GM12878 (cell line): ENCODE results near the gene ACSS1. TPM values are rescaled to one million over a fixed set of nuclear protein-coding genes. Genes with fewer than 3 reads are reported as not detected.
A peak's percentile ranks its signal among the peaks of the same experiment; 100 is the strongest.

Experiments used
- ATAC-seq: fragments of 200-7000 bp; cut with Tn5 transposase; 3 replicates; pipeline ENCODE4 v1.9.1; 2020; ENCODE audit warnings: mild to moderate bottlenecking, moderate library complexity
- BruUV-seq: library from RNA; stranded (reverse); fragments of 400-500 nt; replicated peaks from 2 replicates; lab custom pipeline; 2021; lab: Mats Ljungman, UMichigan
- CTCF ChIA-PET: fragments of 300-600 bp; sonication (Branson Sonifier 250); formaldehyde crosslinking; extraction: SDS; loops from one replicate; lab custom pipeline; 2021; ENCODE audit warnings: inconsistent platforms; lab: Yijun Ruan, JAX
- POLR2A ChIA-PET: fragments of 350-600 bp; formaldehyde crosslinking; extraction: SDS; loops from one replicate; lab custom pipeline; 2021; ENCODE audit warnings: inconsistent platforms; lab: Charles Lee
- RAD21 ChIA-PET: fragments of 300-600 bp; sonication (Branson Sonifier 250); formaldehyde crosslinking; loops from one replicate; lab custom pipeline; 2023; ENCODE audit warnings: antibody characterized with exemption; ENCODE audit not compliant: unreplicated experiment; lab: Charles Lee
- SMC1A ChIA-PET: fragments of 300-600 bp; sonication (Branson Sonifier 250); formaldehyde crosslinking; loops from one replicate; lab custom pipeline; 2023; ENCODE audit not compliant: unreplicated experiment, uncharacterized antibody; lab: Charles Lee
- DNase-seq: peaks from one replicate; pipeline ENCODE4 v3.0.0-alpha.2; 2011; ENCODE audit warnings: low read depth, low spot score
- FAIRE-seq: peaks from 3 replicates; lab custom pipeline; 2011; peaks lifted over from hg19 to GRCh38; lab: Jason Lieb, UNC
- H2AFZ ChIP-seq: 2 replicates; pipeline ENCODE4 v1.6.0; 2011; ENCODE audit warnings: low read depth, low read length, control low read depth; ENCODE audit not compliant: control insufficient read depth
- H3K27ac ChIP-seq: 2 replicates; pipeline ENCODE4 v1.5.1; 2011; ENCODE audit warnings: control low read depth; ENCODE audit not compliant: control insufficient read depth, insufficient read depth
- H3K27me3 ChIP-seq, 2 experiments: replicated peaks in 1 of 2; 2 replicates each; pipeline versions ENCODE4 v1.6.0 to v1.6.1; 2011; ENCODE audit warnings: low read length in 1 of 2; ENCODE audit not compliant: control insufficient read depth in 2 of 2, insufficient read depth in 2 of 2
- H3K36me3 ChIP-seq, 2 experiments: 2 replicates each; pipeline ENCODE4 v1.5.1; 2011; ENCODE audit warnings: low read length in 1 of 2; ENCODE audit not compliant: control insufficient read depth in 2 of 2, insufficient read depth in 2 of 2
- H3K4me1 ChIP-seq: 2 replicates; pipeline ENCODE4 v1.6.1; 2011; ENCODE audit warnings: mild to moderate bottlenecking, low read length, moderate library complexity, mixed read lengths; ENCODE audit not compliant: control insufficient read depth, insufficient read depth
- H3K4me2 ChIP-seq: 2 replicates; pipeline ENCODE4 v1.6.0; 2011; ENCODE audit warnings: control low read depth; ENCODE audit not compliant: control insufficient read depth, insufficient read depth
- H3K4me3 ChIP-seq: fragments of 200-600 bp; sonication (generic); 2 replicates; pipeline ENCODE4 v1.5.1; 2016
- H3K79me2 ChIP-seq: 2 replicates; pipeline ENCODE4 v1.6.0; 2011; ENCODE audit warnings: low read length; ENCODE audit not compliant: control insufficient read depth, insufficient read depth
- H3K9ac ChIP-seq: 2 replicates; pipeline ENCODE4 v1.8.0; 2011; ENCODE audit warnings: low read length, control low read depth, mixed read lengths; ENCODE audit not compliant: control insufficient read depth, insufficient read depth
- H3K9me3 ChIP-seq: replicated peaks from 3 replicates; pipeline ENCODE4 v1.5.1; 2011; ENCODE audit warnings: mild to moderate bottlenecking, low read length; ENCODE audit not compliant: control insufficient read depth, insufficient read depth
- H4K20me1 ChIP-seq: 2 replicates; pipeline ENCODE4 v1.6.0; 2011; ENCODE audit not compliant: control insufficient read depth, insufficient read depth
- BCL3 ChIP-seq: IDR thresholded peaks from 2 replicates; pipeline ENCODE4 v1.6.1; 2011; ENCODE audit warnings: borderline replicate concordance, low read depth, mild to moderate bottlenecking, moderate library complexity, low read length; ENCODE audit not compliant: insufficient read depth, poor library complexity, severe bottlenecking
- HDGF ChIP-seq: fragments of 450-650 bp; IDR thresholded peaks from 2 replicates; pipeline ENCODE4 v1.6.1; 2016; ENCODE audit warnings: antibody characterized with exemption
- HSF1 ChIP-seq: fragments of 150-350 bp; IDR thresholded peaks from 2 replicates; pipeline ENCODE4 v1.6.1; 2014; ENCODE audit warnings: mild to moderate bottlenecking, low read depth, low read length
- NKRF ChIP-seq: fragments of 450-650 bp; conservative IDR thresholded peaks from 2 replicates; pipeline ENCODE4 v1.6.1; 2017; ENCODE audit warnings: mild to moderate bottlenecking, moderate library complexity
- PBX3 ChIP-seq: IDR thresholded peaks from 2 replicates; pipeline ENCODE4 v1.6.1; 2011; ENCODE audit warnings: mild to moderate bottlenecking, low read depth, low read length, moderate library complexity; ENCODE audit not compliant: insufficient replicate concordance
- POLR2AphosphoS5 ChIP-seq: IDR thresholded peaks from 2 replicates; pipeline ENCODE4 v1.6.1; 2011; ENCODE audit warnings: mild to moderate bottlenecking, low read length, inconsistent platforms
- REST ChIP-seq: IDR thresholded peaks from 2 replicates; pipeline ENCODE4 v1.6.1; 2012; ENCODE audit warnings: mild to moderate bottlenecking, low read depth, low read length
- RUNX3 ChIP-seq: IDR thresholded peaks from 2 replicates; pipeline ENCODE4 v1.6.1; 2012; ENCODE audit warnings: low read length, inconsistent platforms
- SIN3A ChIP-seq: IDR thresholded peaks from 2 replicates; pipeline ENCODE4 v1.6.1; 2012; ENCODE audit warnings: low read depth, low read length, improper control_type of control experiment
- SPI1 ChIP-seq: IDR thresholded peaks from 2 replicates; pipeline ENCODE4 v1.6.1; 2011; ENCODE audit warnings: low read depth, mild to moderate bottlenecking, low read length, moderate library complexity, borderline replicate concordance; ENCODE audit not compliant: insufficient read depth
- SUPT20H ChIP-seq: IDR thresholded peaks from 2 replicates; pipeline ENCODE4 v1.6.1; 2011; ENCODE audit warnings: low read depth, mild to moderate bottlenecking, low read length, moderate library complexity, borderline replicate concordance; ENCODE audit not compliant: control insufficient read depth
- SUZ12 ChIP-seq: fragments of 200-600 bp; sonication (generic); IDR thresholded peaks from one replicate; pipeline ENCODE4 v1.6.1; 2018; ENCODE audit warnings: antibody characterized with exemption, mild to moderate bottlenecking; ENCODE audit not compliant: unreplicated experiment
- WGBS: methylation state at CpG from one replicate; pipeline ENCODE4 v1.1.6; 2016; ENCODE audit warnings: low lambda C conversion rate; ENCODE audit not compliant: insufficient replicate concordance, insufficient coverage; ENCODE audit errors: missing lambda C conversion rate; 5-methylcytosine and 5-hydroxymethylcytosine counted together
- in situ Hi-C: fragments of 300-500 bp; cut with MboI; formaldehyde crosslinking; loops from 9 replicates; pipeline ENCODE4 v1.14.3; 2018; ENCODE audit warnings: mixed read lengths
- intact Hi-C: fragments of 100-400 bp; cut with micrococcal nuclease; formaldehyde crosslinking; loops from one replicate; pipeline ENCODE4 v1.14.2; 2022; ENCODE audit not compliant: unreplicated experiment
- polyA plus RNA-seq, 11 experiments: library from polyadenylated mRNA; depleted of rRNA in 4 of 11; unstranded in 6 of 11; stranded (reverse) in 5 of 11; fragments of >200 nt; fragmentation: Nextera tagmentation in 4 of 11; fragmentation: Illumina TruSeq in 1 of 11; extraction: Ambion mirVana in 4 of 11; extraction: Trizol in 1 of 11; gene quantifications; 1 replicate in 1 of 11; 2 replicates in 10 of 11; pipeline versions ENCODE4 v1.2.1 to v1.2.3, GENCODE V29; 2011 to 2016; ENCODE audit warnings: inconsistent platforms in 2 of 11, missing spikeins in 2 of 11, low read depth in 1 of 11
- total RNA-seq, 4 experiments: library from RNA; depleted of rRNA in 3 of 4; stranded (reverse); fragments of >200 nt in 3 of 4; fragmentation: Illumina TruSeq in 1 of 4; extraction: Trizol in 1 of 4; gene quantifications; 2 replicates each; pipeline versions ENCODE4 v1.2.1 to v1.2.3, GENCODE V29; 2013 to 2021

ACSS1 gene
- total and polyA plus RNA-seq, 10 of the 15 experiments (the other 5 are each of a cell fraction or from before 2014, with no cell fraction given), result 1.3 to 44.9 (median 31.1) TPM

GRCh38 chr20:24980291-24981053 lies 77.5 kb downstream of the ACSS1 start:
- Histone ChIP-seq H3K4me2 (no peak overlapping the region), H3K27ac (no peak overlapping the region), H3K36me3 (peaks cover 16% of the 10 kb centered on the region in 2 experiments), H3K4me1 (no peaks in the 10 kb centered on the region), H3K79me2 (peaks cover 4% of the 10 kb centered on the region), H2AFZ (no peak overlapping the region), H3K9ac (no peak overlapping the region), H3K4me3 (no peak overlapping the region), H3K27me3 (no peaks in the 10 kb centered on the region), H4K20me1 (no peaks in the 10 kb centered on the region), H3K9me3 (peaks cover 17% of the 10 kb centered on the region; the same call in 2 of the 3 replicates)
- POLR2A ChIA-PET, result interaction anchor here (1.0 kb wide), 1 partner anchor 10 kb away, joined by 3 read pairs; no protein-coding TSS in a partner anchor
- in situ Hi-C loops (no loop called here), intact Hi-C loops (no loop called here)
- TF ChIP-seq BCL3 (peak; percentile 91), REST (no peak), SIN3A (no peak), NKRF (no peak), POLR2AphosphoS5 (no peak), SUPT20H (no peak), RUNX3 (no peak), HSF1 (no peak), PBX3 (peak; percentile 5), SUZ12 (no peak), SPI1 (no peak), HDGF (no peak)
- SMC1A ChIA-PET, result interaction anchor here (1.1 kb wide), 1 partner anchor 10 kb away, joined by 3 read pairs; no protein-coding TSS in a partner anchor
- no peak for FAIRE-seq
- CTCF ChIA-PET, result no interaction called here
- no peak for DNase-seq
- no TSS peak for BruUV-seq
- 97% methylated on average over 34 of the region's 34 CpGs for WGBS
- RAD21 ChIA-PET, result no interaction called here
- ATAC-seq, result no peak
